ENCODE results near the gene MOXD1.
"Not testable (repeated sequence)": the region's sequence is repeated elsewhere in the genome, so short reads cannot be mapped to it uniquely, and the experiment has no call there.

Gene MOXD1

GRCh38 chr6:132344811-132345210 is 56.5 kb downstream of the MOXD1 start:
- no peak for DNase-seq

DNA sequence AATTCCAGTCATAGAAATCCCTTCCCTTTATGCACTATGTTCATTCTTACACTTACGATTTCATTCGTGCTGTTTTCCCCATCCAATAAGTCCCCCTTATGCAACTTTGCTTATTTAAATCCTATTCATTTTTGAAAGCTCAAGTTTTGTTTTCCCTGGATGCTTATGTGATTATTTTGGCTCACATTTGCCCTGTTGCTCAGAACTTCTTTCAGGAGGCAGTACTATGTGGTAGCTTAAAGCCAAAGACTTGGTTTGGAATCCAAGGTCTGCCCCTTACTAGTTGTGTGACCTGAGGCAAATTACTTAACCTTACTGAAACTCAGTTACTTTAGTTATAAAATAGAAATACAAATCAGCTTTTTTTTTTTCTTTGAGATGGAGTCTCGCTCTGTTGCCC is 59.6 kb downstream of the MOXD1 start:
- no peak for DNase-seq

DNA sequence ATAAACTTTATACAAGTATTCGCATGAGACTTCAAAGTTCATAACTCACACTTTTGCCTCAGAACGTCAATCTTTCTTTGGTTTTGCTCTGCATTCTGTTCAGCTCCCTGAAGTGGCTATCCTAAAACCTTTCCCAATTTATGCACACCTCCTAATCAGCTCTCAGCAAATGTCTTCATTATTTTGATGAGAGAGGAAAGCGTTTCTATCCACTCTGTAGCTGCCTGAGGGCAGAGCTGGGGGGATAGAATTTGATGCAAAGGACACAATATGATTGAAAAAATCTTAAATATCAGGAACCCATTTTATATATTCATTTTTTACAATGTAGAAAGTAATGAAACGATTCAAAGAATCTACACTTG is 66.8 kb downstream of the MOXD1 start:
- no peak for DNase-seq

DNA sequence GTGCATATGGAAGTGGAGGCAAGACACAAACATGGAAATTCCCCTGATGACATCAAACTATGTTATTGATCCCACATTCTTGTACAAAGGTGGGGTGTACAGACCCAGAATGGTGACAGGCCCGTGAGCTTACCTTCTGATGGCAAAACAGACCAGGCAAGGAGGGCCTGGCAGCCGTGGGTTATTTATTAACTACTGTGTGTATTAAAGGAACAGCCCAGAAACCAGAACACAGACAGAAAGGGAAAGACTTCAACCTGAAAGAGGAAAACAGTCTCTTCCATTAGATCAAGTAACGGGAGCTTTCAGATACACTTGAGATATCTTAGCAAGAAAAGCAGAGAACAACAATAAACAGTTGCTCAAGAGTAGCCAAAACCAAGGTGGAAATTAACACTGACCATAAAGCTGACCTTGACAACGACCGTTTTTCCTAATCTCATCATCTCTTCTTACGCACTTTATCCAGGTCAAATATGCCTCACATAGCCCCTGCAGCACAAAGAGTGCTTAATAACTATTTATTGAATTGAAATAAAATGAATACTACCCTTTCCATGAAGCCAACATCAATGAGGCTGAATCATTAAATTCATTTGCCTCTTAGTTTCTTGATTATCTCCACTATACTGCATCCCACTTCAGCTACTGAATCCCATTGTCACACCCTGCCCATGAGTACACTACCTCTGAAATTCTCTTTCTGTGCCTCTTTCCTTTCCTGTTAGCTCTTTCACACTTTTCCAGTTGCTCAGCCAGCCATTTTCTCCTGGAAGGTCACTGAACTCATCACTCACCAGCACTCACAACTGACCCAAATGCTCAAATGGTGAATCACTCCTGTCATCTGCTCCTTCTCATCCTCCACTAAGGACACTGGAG is 67.4 kb downstream of the MOXD1 start:
- DNase-seq = no peak

- no peak for DNase-seq
Measured at GRCh38 chr6:132330759-132331158, 70.5 kb downstream of the MOXD1 start.

DNA sequence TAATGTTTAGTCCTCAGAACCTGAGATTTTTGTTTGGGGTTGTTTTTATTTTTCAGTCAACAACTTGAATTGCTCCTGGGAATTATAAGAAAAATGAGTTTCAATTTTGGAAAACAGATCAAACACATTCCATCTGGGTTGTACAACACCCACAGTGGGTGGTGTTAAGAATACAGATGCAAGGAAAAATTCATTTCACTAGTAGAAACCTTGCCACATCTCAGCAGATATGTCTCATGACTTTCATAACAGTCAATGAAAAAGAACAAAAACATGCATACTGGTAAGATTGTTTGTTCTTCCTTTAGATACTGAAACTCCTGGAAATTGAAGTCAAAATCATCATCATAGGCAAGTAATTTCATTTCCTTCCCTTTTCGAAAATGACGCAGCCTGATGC is 78.9 kb downstream of the MOXD1 start:
- no peak for DNase-seq

DNA sequence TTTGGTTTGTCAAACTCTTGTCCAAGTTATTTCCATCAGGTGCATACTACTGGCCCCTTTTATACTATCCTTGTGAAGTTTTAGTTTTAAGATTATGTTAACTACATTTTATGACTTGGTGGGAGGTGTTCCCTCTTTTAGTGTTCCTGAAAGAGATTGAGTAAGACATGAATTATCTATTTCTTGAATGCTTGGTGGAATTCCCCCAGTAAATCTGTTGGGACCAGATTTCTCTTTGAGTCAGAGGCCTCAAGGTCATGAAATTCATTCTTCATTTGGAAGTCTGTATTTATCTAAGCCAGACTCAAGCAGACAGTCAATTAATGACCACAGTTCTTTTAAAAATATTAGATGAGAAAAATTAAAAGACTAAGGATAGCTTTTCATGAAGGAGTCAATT is 81.3 kb downstream of the MOXD1 start:
- no peak for DNase-seq

DNA sequence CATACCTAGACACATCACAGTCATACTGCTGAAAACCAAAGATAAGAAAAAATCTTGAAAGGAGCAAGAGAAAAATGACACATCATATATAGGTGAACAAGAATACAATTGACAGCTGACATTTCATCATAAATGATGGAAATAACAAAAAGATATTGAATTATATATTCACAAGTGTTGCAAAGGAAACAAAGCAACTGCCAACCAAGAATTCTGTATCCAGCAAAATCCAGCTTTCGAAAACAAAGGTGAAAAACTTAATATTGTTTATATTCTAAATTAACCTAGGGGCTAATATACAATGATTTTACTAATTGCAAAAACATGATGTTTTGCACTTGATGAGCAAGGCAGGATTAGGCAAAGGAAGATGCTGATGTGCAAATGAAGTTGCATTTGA is 84.3 kb downstream of the MOXD1 start:
- no peak for DNase-seq

GRCh38 chr6:132314432-132314831 is 86.8 kb downstream of the MOXD1 start:
- no peak for DNase-seq

DNA sequence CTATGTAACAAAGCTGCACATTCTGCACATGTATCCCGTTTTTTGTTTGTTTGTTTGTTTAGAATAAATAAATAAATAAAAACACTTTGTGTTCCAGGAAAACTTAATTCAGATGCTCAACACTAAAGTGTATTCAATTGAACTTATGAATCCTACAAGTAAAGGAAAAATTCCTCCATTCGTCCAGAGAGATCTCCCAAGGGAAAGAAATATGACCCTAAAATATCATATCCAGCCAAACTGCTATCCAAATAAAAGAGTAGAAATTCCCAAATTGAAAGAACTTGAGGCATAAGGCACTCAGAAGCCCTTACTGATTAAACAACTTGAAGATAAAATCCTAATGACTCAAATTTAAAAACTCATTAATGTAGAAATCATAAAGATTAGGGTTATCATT is 90.4 kb downstream of the MOXD1 start:
- no peak for DNase-seq

- DNase-seq = not testable (repeated sequence)
Measured at GRCh38 chr6:132310151-132310550, 91.1 kb downstream of the MOXD1 start.

DNA sequence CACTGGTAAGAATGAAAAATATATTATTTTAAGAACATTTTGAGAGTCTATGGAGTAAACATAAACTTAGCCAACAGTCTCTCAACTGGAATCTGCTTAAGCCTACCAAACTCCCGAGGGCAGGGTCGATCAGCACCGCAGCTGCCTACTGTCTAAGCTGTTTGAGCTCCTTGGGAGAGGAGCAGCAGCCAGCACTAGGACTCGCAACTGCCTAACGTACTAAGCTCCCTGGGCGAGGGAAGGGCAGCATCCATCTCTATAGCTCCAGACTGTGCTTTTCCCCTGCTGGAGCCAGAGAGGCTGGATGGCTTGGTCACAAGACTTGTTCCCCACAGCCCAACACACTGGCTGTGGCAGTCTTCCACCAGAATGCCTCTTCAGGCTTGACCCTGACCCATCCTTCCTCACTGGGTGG is 96.4 kb downstream of the MOXD1 start:
- no peak for DNase-seq

GRCh38 chr6:132300323-132300949 is 100.8 kb downstream of the MOXD1 start:
- no peak for DNase-seq

GRCh38 chr6:132298344-132298949 is 102.8 kb downstream of the MOXD1 start:
- DNase-seq = no peak

DNA sequence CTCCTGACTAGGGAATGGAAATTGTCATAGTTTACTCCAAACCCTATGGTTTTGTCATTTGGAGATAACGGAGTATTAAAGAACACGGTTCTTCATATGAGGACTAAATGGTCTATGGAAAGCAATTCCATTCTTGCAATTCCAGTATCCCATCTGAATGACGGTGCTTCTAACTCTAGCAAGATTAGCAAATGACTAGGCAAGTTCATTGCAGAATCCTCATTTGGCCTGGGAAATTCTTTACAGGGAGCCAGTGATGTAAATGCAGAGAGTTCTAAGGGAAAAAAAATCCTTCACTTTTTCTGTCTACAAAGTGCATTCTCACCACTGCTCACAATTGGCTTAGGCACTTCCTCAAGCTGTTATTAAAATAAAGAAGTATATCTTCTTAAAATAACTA is 111.5 kb downstream of the MOXD1 start:
- no peak for DNase-seq

DNA sequence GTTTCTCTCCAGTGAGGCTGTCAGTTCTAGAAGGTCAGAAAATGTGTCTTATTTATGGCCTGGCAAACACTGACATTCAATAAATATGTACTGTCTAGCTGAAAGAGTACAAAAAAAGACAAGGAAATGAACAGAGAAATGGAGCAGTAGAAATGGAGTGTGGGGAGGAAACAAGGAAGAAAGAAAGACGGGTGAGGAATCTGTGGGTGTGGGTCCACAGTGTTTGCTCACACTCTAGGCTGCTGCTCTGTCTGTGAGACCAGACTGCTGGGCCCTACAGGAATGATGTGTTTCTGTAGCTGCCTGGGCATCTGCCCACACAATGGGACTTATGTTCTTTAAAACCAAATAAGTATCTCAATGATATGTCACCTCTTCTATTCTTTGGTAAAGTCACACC is 114.2 kb downstream of the MOXD1 start:
- no peak for DNase-seq

DNA sequence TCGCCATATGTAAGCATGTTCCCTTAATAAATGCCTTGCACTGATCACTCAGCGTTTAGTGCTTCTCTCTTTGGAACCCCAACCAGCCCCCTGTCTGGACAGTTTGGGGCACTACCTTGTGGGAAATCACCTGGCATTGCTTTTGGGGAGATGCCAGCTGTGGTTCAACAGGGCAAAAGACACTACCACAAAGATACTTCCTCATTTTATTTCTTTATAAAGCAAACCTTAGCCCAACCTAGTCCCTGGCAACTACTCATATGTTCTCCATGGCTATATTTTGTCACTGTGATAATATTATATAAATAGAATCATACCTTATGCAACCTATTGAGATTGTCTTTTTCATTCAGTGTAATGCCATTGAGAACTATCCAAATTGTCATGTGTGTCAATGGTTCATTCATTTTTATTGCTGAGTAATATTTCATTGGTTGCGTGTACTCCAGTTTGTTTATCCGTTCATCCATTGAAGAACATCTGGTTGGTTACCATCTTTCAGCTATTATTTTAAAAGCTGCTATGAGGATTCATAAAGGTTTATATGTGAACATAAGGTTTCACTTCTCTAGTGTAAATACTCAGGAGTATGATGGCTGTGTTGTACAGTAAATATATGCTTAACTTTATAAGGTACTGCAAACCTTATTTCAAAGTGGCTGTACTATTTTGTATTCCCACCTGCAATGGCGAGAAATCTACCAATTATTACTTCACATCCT is 114.8 kb downstream of the MOXD1 start:
- no peak for DNase-seq

GRCh38 chr6:132285004-132285780 is 116.1 kb downstream of the MOXD1 start:
- no peak for DNase-seq

GRCh38 chr6:132282696-132283095 is 118.6 kb downstream of the MOXD1 start:
- DNase-seq = no peak

- DNase-seq = no peak
Measured at GRCh38 chr6:132280436-132280835, 120.8 kb downstream of the MOXD1 start.

GRCh38 chr6:132279592-132280139 is 121.6 kb downstream of the MOXD1 start:
- DNase-seq = peak; percentile 69

Data from activated T-cell treated with anti-CD3 and anti-CD28 coated beads, Interleukin-2, amount 50 U/mL, for 1 hour (primary cell).